CD4-positive, alpha-beta T cell treated with Interleukin-15 for 4 hours (primary cell): Measurements from ENCODE around the gene KRT83.
"Not testable (repeated sequence)": the region's sequence is repeated elsewhere in the genome, so short reads cannot be mapped to it uniquely, and the experiment has no call there.

Source experiments
- DNase-seq: peaks from one replicate; pipeline ENCODE4 v3.0.0-alpha.2; 2020; ENCODE audit warnings: low spot score

The KRT83 gene

GRCh38 chr12:52331833-52332232 is 10.6 kb upstream of the KRT83 start:
- no peak for DNase-seq

DNA sequence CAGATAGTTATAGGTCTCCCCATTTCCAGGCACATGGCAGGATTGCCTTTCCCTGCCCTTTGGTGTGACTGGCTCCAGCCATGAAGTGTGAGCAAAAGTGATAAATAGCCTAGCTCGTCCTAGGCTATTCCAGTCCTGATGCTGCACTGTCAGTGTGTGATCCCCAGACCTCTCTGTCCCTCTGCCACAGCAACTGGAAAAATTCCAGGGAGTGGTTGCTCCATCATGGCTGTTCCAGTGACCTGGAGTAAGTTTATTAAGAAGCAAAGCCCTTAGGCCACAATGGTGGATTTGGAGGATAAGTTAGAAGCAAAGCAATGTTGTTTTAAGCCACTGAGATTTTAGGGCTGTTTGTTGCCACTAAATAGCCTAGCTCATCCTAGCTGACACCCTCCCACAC is 9.8 kb upstream of the KRT83 start:
- no peak for DNase-seq

DNA sequence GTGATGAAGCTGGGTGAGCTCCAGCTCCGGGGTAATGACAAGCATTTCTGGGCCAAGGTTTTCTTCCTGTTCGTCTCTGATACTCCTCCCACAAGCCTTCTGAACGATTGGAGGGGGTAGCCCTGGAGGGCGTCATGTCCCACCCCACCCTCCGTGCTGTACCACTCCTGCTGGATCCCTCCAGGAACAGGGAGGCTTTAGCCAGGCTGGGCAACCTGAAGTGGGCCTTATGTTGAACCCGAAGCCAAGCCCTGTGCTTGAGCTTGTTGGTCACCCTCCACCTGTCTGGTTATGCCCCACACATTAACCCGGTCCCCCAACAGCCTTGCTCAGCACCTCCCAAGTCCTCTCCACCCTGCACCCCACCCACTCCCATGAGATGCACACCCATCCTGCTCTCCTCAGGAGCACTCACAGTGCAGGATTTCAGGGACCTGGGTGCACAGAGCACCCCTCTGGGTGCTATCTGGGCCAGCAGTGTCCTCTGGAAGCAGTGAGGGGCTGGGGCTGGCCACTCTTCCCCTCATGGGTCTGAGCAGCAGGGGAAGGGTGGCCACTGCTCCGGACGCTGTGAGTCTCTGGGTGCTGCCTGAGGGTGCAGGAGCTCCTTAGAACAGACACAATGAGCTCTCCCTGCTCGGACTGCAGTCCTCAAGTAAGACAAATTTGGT is 6.8 kb upstream of the KRT83 start:
- DNase-seq, result no peak

DNA sequence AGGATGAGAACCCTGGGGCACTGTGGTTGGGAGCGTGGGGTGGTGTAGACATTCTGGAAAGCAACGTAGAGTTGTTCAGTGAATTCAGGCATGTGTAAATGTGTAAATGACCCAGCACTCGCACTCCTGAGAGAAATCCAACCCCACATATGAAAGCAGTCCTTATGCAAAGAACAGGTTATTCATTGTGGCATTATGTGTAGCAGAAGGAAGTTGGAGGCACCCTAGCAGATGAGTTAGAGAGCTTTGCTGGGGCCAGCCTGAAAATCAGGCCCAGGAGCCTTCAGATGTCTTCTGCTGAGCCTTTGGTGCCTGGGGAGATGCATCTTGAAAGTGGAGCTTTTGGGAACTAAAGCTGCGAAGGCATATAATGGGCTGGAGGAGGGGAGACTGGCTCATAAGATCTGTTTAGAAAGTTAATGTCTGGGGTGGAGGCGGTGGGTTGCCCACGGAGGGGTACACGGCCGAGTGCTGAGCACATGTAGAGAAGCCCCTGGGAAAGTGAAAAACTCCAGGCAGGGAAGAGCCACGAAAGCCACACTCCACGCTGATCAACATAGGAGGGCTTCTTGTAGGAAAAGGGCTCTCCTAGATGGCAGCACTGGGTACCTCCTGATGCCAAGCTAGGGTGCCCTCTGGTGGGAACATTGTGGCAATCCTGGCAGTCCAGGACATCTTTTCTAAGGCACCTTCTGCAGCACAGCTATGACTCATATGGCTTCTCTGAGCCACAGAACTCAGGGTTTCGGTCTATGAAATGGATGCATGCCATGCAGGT is 6.0 kb upstream of the KRT83 start:
- peak; percentile 86 for DNase-seq

- no peak for DNase-seq
These were observed 2.9 kb upstream of the KRT83 start for GRCh38 chr12:52324153-52324444.

DNA sequence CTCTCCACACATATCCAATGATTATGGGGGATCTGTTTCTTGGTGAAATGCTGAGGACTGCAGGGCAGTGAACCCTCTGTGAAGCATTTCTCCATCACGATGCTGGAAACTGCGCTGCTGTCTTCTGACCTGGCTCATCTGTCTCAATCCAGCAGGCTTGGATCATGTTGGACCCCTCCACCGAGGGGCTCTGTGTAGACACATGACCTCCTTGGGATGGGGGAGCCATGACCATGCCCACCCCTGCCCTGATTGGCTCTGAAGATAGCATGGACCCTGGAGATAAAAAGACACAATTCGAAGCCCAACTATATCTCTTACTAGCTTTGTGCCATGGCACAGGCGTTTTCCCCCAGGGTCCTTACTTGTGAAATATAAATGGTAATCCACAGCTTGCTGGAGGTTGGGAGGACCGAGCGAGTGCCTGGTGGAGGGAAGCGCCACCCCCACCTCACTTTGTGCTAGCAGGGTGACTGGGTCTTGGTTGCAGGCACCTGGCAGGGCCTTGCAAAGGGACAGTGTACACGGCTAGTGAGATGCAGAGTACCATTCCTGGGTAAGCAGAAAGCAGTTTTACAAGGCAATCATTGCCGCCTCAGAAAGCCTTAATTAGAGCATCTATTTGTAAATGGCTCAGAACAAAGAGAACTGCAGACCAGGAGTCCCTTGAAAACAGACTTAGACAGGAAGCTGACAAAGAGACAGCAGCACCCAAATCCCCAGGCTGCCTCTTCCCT is 2.4 kb upstream of the KRT83 start:
- no peak for DNase-seq

- DNase-seq, result no peak
These were observed 1.8 kb upstream of the KRT83 start for GRCh38 chr12:52323001-52323400.

DNA sequence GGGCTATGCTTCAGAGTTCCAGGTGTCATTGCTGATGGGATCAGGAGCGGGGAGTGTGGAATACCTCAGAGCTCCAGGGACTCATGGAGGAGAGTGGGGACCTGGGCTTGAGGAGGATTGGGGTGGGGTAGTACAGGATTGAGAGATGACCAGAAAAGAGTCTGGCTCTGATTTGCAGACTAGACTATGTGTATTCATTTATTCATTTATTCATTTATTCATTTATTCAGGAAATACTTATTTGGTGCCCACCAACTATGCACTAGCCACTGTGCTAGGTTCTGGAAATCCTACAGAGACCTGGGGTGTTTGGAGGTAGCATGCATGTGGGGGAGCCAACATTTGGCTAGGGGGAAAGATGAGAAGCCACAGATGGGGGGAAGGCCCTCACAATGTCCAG is 871 bp upstream of the KRT83 start:
- no peak for DNase-seq

- DNase-seq, result no peak
These were observed 220 bp upstream of the KRT83 start for GRCh38 chr12:52321418-52321817.

DNA sequence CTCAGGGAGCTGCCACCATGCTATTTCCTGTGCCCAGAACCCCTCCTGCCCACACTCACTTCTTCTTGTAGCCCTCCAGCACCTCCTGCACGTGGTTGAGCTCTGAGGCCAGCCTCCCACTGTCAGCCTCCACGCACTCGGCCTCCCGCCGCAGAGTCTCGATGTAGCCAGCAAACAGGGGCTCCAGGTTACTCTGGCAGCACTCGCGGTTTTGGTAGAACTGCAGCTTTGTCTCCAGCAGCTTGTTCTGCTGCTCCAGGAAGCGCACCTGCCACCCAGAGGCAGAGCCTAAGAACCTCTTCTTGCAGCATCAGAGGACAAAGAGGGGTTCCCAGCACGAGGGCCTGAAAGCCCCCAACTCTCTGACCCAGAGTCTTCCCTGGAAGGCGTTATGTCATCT is 2.1 kb downstream of the KRT83 start:
- no peak for DNase-seq

- DNase-seq, result no peak
These were observed 2.8 kb downstream of the KRT83 start for GRCh38 chr12:52318241-52318990.

GRCh38 chr12:52317468-52318052 is 3.6 kb downstream of the KRT83 start:
- DNase-seq, result no peak

- no peak for DNase-seq
These were observed 4.5 kb downstream of the KRT83 start for GRCh38 chr12:52316701-52317100.

- no peak for DNase-seq
These were observed 4.9 kb downstream of the KRT83 start for GRCh38 chr12:52316290-52316689.

DNA sequence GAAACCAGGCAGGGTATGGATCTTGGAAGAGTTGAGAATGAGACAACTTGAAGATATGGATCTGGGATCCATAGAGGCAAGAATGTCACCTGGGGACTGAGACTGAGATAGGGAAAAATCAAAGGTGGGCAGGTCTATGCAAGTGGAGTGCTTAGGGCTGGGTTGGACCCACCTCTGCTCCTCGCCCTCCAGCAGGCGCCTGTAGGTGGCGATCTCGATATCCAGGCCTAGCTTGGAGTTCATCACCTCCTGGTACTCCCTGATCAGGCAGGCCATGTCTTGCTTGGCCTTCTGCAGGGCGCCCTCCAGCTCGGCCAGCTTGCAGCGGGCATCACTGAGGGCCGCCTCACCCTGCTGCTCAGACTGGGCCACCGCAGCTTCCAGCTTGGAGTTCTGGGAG is 5.5 kb downstream of the KRT83 start:
- DNase-seq, result not testable (repeated sequence)

GRCh38 chr12:52314511-52314910 is 6.7 kb downstream of the KRT83 start:
- DNase-seq, result no peak

DNA sequence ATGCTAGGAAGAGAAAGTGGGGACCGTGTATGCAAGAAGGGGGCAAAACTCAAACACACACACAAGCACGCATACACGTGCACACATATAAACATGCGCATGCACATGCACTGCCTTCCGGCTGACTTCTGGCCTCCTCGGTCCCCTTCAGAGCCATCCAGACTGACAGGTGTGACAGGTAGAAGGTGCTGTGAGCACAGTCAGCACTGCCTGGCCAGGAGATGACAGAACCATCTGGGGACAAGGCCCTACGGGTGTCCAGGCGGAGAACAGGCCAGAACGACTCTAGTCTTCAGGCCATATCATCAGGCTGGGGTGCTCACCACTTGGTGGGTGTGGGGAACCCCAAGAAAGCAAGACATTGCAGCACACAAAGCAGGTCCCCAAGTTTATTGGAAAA is 7.3 kb downstream of the KRT83 start:
- no peak for DNase-seq

- no peak for DNase-seq
These were observed 7.7 kb downstream of the KRT83 start for GRCh38 chr12:52313461-52313860.

DNA sequence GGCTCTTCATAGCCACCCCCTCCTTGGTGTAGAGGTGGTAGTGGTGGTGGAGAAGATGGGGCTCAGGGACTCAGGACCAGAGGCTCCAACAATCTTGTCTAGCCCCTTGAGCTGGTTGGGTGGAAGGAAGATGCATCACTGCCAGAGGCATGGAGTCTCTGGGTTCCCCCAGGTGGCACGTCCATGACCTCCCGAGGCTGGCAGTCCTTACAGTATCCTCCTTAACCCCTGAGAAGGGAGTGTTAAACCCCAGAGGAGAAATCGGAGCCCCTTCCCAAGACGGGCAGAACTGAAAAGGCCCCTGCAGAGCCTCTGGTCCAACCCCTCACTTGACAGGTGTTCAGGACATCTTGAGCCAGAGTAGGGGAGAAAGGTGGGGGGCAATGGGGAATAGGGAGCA is 9.1 kb downstream of the KRT83 start:
- no peak for DNase-seq

DNA sequence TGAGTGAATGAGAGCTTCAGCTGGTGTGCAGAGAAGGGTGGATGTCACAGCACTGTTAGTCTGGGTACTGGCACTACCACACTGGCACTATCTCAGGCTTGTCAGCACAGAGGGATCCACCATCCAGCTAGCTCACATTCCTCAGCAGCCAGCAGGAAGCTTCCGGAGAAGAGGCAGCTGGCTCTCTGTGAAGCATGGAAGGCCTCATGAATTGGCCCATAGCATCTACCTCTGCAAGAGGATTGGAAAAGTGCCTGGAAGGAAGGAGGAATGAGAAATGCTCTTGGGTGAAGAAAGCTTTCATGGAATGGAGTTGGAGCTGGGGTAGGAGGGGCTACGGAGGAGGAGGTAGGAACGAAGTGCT is 9.9 kb downstream of the KRT83 start:
- DNase-seq, result no peak

GRCh38 chr12:52310622-52311284 is 10.4 kb downstream of the KRT83 start:
- DNase-seq, result no peak
